ENCODE data around the gene GRWD1.

GRCh38 chr19:48419158-48419920 is 26.4 kb upstream of the GRWD1 start:
- no peak for TF ChIP-seq CTCF (IDR thresholded peaks at IDR 0.05)
- no peak for TF ChIP-seq POLR2AphosphoS5 (IDR thresholded peaks at IDR 0.05; ENCODE audit: insufficient read depth in 1 of 2, low read depth in 1 of 2)

Measured in vagina (tissue), 2 donors.